Bronchial epithelial cell (primary cell): ENCODE results near the gene ZNF200. TPM values are rescaled to one million over a fixed set of nuclear protein-coding genes. Genes with fewer than 3 reads are reported as not detected.

Source experiments
- DNase-seq: peaks from one replicate; pipeline ENCODE4 v3.0.0-alpha.2; 2010; ENCODE audit warnings: low read depth
- FAIRE-seq: peaks from 2 replicates; lab custom pipeline; 2011; peaks lifted over from hg19 to GRCh38; lab: Jason Lieb, UNC
- H3K27me3 ChIP-seq: 2 replicates; pipeline ENCODE4 v1.5.1; 2011; ENCODE audit warnings: low read length; ENCODE audit not compliant: control insufficient read depth, insufficient read depth
- H3K36me3 ChIP-seq: 2 replicates; pipeline ENCODE4 v1.5.1; 2011; ENCODE audit warnings: low read length; ENCODE audit not compliant: control insufficient read depth, insufficient read depth
- H3K4me3 ChIP-seq: 2 replicates; pipeline ENCODE4 v1.5.1; 2011; ENCODE audit warnings: mild to moderate bottlenecking, low read depth, low read length, control low read depth
- CTCF ChIP-seq: IDR thresholded peaks from 2 replicates; pipeline ENCODE4 v1.5.1; 2011; ENCODE audit warnings: mild to moderate bottlenecking, moderate library complexity, low read length, control low read depth, inconsistent platforms; ENCODE audit not compliant: insufficient read depth, severe bottlenecking
- total RNA-seq: library from RNA; depleted of rRNA; stranded (reverse); fragments of >200 nt; gene quantifications from 2 replicates; pipeline ENCODE4 v1.2.1, GENCODE V29; 2014

The ZNF200 gene
- total RNA-seq, 1 donor from 2014 or later = 9.5 TPM

DNA sequence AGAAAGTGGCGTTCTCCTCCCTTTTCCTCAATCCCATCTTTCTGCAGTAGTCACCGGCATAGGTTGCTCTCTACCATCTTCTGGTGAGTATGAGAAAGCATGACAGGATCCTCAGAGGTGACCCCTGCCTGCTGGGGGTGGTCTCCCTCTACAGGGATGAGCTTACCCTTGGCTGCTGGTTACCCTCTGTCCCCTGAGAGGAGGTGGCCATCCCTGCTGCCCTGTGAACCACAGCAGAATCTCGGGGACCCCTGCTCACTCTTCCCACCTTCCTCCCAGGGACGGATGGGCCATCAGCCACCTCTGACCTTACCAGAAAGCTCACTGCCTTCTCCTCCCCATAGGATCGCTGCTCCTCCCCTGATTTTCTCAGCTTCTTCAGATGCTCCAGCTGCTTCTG lies 13.6 kb upstream of the ZNF200 start:
- TF ChIP-seq CTCF = no peak
- no peak for DNase-seq

GRCh38 chr16:3246876-3247275 lies 11.9 kb upstream of the ZNF200 start:
- FAIRE-seq (no peak), DNase-seq (no peak)
- Histone ChIP-seq H3K4me3 (no peak overlapping the region), H3K27me3 (no peaks in the 10 kb centered on the region), H3K36me3 (no peaks in the 10 kb centered on the region)
- no peak for TF ChIP-seq CTCF

More for the DNA sequence above, 13.6 kb upstream of the ZNF200 start:
- Histone ChIP-seq H3K36me3 (no peaks in the 10 kb centered on the region), H3K27me3 (no peaks in the 10 kb centered on the region), H3K4me3 (no peak overlapping the region)
- FAIRE-seq = no peak

- DNase-seq (no peak), FAIRE-seq (no peak)
- TF ChIP-seq CTCF = no peak
- no peak overlapping the region for H3K4me3 ChIP-seq
- H3K27me3 ChIP-seq = no peaks in the 10 kb centered on the region
- H3K36me3 ChIP-seq = no peaks in the 10 kb centered on the region
Observed at GRCh38 chr16:3246002-3246401, 11.0 kb upstream of the ZNF200 start.

GRCh38 chr16:3243882-3244281 lies 8.9 kb upstream of the ZNF200 start:
- DNase-seq = peak; percentile 37
- no peak for FAIRE-seq
- H3K36me3 ChIP-seq = no peaks in the 10 kb centered on the region
- H3K27me3 ChIP-seq = no peaks in the 10 kb centered on the region
- TF ChIP-seq CTCF = no peak
- no peak overlapping the region for H3K4me3 ChIP-seq

GRCh38 chr16:3242709-3243108 lies 7.8 kb upstream of the ZNF200 start:
- Histone ChIP-seq H3K27me3 (no peaks in the 10 kb centered on the region), H3K4me3 (no peak overlapping the region), H3K36me3 (no peaks in the 10 kb centered on the region)
- DNase-seq (peak; percentile 40), FAIRE-seq (no peak)
- TF ChIP-seq CTCF = no peak

DNA sequence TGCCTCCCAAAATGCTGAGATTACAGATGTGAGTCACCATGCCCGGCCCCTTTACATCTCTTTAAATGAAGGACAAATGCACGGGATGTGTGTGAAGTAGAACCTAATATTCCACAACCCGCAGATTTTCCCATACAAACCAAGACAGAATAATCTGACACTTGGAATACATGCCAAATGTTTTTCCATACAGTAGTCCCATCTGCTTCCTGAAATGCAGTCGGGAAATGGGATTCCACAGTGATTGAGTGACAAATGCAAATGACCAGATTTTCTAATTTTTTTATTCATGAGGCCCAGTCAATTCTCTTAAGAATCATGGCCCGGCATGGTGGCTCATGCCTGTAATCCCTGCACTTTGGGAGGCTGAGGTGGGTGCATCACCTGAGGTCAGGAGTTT lies 6.8 kb upstream of the ZNF200 start:
- no peak for TF ChIP-seq CTCF
- FAIRE-seq (no peak), DNase-seq (no peak)
- Histone ChIP-seq H3K36me3 (no peaks in the 10 kb centered on the region), H3K27me3 (no peaks in the 10 kb centered on the region), H3K4me3 (no peak overlapping the region)
